Measurements from ENCODE around the gene COQ10B. TPM values are rescaled to one million over a fixed set of nuclear protein-coding genes. Genes with fewer than 3 reads are reported as not detected.

COQ10B gene
- total RNA-seq, 1 experiment from 2014 or later, result 21.7 TPM

DNA sequence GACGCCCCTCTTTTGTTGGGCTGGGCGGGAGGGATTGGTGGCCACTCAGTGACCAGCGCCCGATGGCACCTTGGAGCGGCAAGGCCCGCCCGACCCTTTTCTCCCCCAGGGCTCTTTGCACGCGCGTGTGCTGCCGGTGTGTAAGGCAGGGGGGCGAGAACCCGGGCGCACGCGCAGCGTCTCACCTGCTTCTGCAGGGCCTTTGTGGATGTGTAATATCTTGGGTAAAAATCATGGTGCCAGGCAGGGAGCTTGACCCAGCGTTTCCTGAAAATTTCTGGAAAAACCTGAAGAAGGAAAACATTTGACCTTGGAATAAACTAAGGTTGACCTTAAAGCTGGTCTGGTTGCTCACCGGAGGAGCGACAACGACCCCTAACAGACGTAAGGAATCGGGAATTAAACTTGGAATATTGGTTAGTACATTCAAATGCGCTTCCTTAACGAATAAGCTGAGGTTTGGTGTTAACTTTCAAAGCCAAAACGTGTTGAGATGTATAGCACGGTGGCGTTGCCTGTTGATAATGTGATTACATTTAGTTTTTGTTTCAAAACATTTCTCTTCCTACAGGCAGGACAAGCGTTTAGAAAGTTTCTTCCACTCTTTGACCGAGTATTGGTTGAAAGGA lies 47.3 kb downstream of the COQ10B start:
- DNase-seq (ENCODE audit: low spot score) (no peak), ATAC-seq (no peak)
- TF ChIP-seq TEAD1 (CRISPR knock-in tag; IDR thresholded peaks at IDR 0.05) (no peak), CTCF (IDR thresholded peaks at IDR 0.05) (no peak), NR1H2 (CRISPR knock-in tag; IDR thresholded peaks at IDR 0.05) (peak; percentile 37; the same call in 1 of the 2 replicates), GABPB1 (CRISPR knock-in tag; IDR thresholded peaks at IDR 0.05) (no peak), ZNF512 (CRISPR knock-in tag; IDR thresholded peaks at IDR 0.05; ENCODE audit: borderline replicate concordance) (no peak), CBFB (CRISPR knock-in tag; IDR thresholded peaks at IDR 0.05; ENCODE audit: low read depth) (no peak), RELA (CRISPR knock-in tag; IDR thresholded peaks at IDR 0.05; ENCODE audit: borderline replicate concordance) (no peak), ZNF219 (CRISPR knock-in tag; IDR thresholded peaks at IDR 0.05; ENCODE audit: borderline replicate concordance) (no peak), ZBTB21 (CRISPR knock-in tag; IDR thresholded peaks at IDR 0.05; ENCODE audit: borderline replicate concordance) (no peak)
- TF ChIP-seq, protein P1, sequence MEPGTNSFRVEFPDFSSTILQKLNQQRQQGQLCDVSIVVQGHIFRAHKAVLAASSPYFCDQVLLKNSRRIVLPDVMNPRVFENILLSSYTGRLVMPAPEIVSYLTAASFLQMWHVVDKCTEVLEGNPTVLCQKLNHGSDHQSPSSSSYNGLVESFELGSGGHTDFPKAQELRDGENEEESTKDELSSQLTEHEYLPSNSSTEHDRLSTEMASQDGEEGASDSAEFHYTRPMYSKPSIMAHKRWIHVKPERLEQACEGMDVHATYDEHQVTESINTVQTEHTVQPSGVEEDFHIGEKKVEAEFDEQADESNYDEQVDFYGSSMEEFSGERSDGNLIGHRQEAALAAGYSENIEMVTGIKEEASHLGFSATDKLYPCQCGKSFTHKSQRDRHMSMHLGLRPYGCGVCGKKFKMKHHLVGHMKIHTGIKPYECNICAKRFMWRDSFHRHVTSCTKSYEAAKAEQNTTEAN (CRISPR knock-in tag; IDR thresholded peaks at IDR 0.05), result peak; percentile 96; the same call in 1 of the 2 replicates
- CTCF ChIA-PET, result no interaction called here
- POLR2A ChIA-PET, result interaction anchor here (0.8 to 5.0 kb wide), 13 partner anchors 10 to 172 kb away, joined by 3 to 64 read pairs (median 6); partner anchors contain the start of genes COQ10B, MOB4 and SF3B1
- H3K27ac Mint-ChIP-seq, result peak overlapping the region; percentile 97
- peaks cover 83% of the 10 kb centered on the region for H3K36me3 Mint-ChIP-seq
- H3K4me3 Mint-ChIP-seq, result peak overlapping the region; percentile 91
- H3K27me3 Mint-ChIP-seq (ENCODE audit: low read depth), result no peaks in the 10 kb centered on the region; the same call in 1 of the 2 replicates
- H3K9me3 Mint-ChIP-seq, result no peaks in the 10 kb centered on the region
- H3K4me1 Mint-ChIP-seq, result peaks cover 47% of the 10 kb centered on the region

DNA sequence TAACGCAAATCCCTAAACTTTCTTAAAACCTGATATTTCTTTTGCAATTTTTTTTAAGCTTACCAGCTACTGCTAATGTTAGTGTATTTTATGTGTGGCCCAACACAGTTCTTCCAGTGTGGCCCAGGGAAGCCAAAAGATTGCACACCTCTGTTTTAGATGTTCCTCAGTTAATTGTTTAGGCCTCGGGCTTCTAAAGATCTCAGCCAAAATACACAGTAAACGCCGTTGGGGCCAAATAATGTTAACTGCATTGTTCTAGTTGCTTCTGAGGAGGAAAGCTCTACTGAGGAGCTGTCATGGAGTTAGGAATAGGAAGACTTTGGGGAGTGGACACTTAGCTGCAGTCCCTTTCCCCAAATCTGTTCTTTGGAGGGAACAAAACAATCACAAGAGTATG lies 48.8 kb downstream of the COQ10B start:
- Mint-ChIP-seq H3K4me3 (peak overlapping the region; percentile 91), H3K36me3 (peaks cover 67% of the 10 kb centered on the region), H3K9me3 (no peaks in the 10 kb centered on the region), H3K4me1 (peaks cover 31% of the 10 kb centered on the region), H3K27me3 (ENCODE audit: low read depth) (no peaks in the 10 kb centered on the region; the same call in 1 of the 2 replicates), H3K27ac (peak overlapping the region; percentile 76)
- no peak for ATAC-seq
- no peak for TF ChIP-seq ELF4 (CRISPR knock-in tag; IDR thresholded peaks at IDR 0.05; ENCODE audit: low read depth)
- no peak for TF ChIP-seq ZNF121 (CRISPR knock-in tag; IDR thresholded peaks at IDR 0.05)
- TF ChIP-seq, protein P2, sequence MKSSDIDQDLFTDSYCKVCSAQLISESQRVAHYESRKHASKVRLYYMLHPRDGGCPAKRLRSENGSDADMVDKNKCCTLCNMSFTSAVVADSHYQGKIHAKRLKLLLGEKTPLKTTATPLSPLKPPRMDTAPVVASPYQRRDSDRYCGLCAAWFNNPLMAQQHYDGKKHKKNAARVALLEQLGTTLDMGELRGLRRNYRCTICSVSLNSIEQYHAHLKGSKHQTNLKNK (CRISPR knock-in tag; IDR thresholded peaks at IDR 0.05), result 0 out of 2 replicates have a peak, but pooled peaks have one; percentile 12
- TF ChIP-seq ZNF416 (CRISPR knock-in tag; IDR thresholded peaks at IDR 0.05), result no peak
- ChIA-PET POLR2A (interaction anchor here (5.0 kb wide), 1 partner anchor 14 kb away, joined by 64 read pairs; the partner anchor contains the start of gene MOB4), CTCF (interaction anchor here (0.6 to 1.2 kb wide), 2 partner anchors 19 to 97 kb away, joined by 3 to 4 read pairs; no protein-coding TSS in a partner anchor)
- DNase-seq (ENCODE audit: low spot score), result no peak

GRCh38 chr2:197502685-197503084 lies 49.3 kb downstream of the COQ10B start:
- DNase-seq (ENCODE audit: low spot score), result no peak
- H3K9me3 Mint-ChIP-seq, result no peaks in the 10 kb centered on the region
- H3K36me3 Mint-ChIP-seq, result peaks cover 62% of the 10 kb centered on the region
- peak overlapping the region; percentile 91 for H3K4me3 Mint-ChIP-seq
- no peak for ATAC-seq
- peaks cover 27% of the 10 kb centered on the region for H3K4me1 Mint-ChIP-seq
- no peaks in the 10 kb centered on the region; the same call in 1 of the 2 replicates for H3K27me3 Mint-ChIP-seq (ENCODE audit: low read depth)
- CTCF ChIA-PET, result interaction anchor here (0.6 to 1.2 kb wide), 2 partner anchors 18 to 97 kb away, joined by 3 to 4 read pairs; no protein-coding TSS in a partner anchor
- H3K27ac Mint-ChIP-seq, result peak overlapping the region; percentile 41; the same call in 1 of the 2 replicates
- POLR2A ChIA-PET, result interaction anchor here (5.0 kb wide), 1 partner anchor 13 kb away, joined by 64 read pairs; the partner anchor contains the start of gene MOB4
- TF ChIP-seq CREM (CRISPR knock-in tag; IDR thresholded peaks at IDR 0.05) (no peak), ZNF671 (CRISPR knock-in tag; IDR thresholded peaks at IDR 0.05) (no peak), SP1 (CRISPR knock-in tag; conservative IDR thresholded peaks at IDR 0.05) (no peak), SMAD4 (CRISPR knock-in tag; IDR thresholded peaks at IDR 0.05) (no peak), KAT7 (CRISPR knock-in tag; IDR thresholded peaks at IDR 0.05; ENCODE audit: borderline replicate concordance) (no peak), NFE2L1 (CRISPR knock-in tag; IDR thresholded peaks at IDR 0.05) (no peak), FOXK1 (CRISPR knock-in tag; IDR thresholded peaks at IDR 0.05) (no peak), USF2 (CRISPR knock-in tag; IDR thresholded peaks at IDR 0.05) (no peak)
- TF ChIP-seq, protein P3, sequence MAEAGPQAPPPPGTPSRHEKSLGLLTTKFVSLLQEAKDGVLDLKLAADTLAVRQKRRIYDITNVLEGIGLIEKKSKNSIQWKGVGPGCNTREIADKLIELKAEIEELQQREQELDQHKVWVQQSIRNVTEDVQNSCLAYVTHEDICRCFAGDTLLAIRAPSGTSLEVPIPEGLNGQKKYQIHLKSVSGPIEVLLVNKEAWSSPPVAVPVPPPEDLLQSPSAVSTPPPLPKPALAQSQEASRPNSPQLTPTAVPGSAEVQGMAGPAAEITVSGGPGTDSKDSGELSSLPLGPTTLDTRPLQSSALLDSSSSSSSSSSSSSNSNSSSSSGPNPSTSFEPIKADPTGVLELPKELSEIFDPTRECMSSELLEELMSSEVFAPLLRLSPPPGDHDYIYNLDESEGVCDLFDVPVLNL (CRISPR knock-in tag; IDR thresholded peaks at IDR 0.05; ENCODE audit: borderline replicate concordance, low read depth), result no peak

Measured in WTC11 (cell line).